Panc1 (cell line): ENCODE data around the gene CACNA1C. TPM values are rescaled to one million over a fixed set of nuclear protein-coding genes. Genes with fewer than 3 reads are reported as not detected.

Experiments
- ATAC-seq: fragments of 200-7000 bp; cut with Tn5 transposase; 2 replicates; pipeline ENCODE4 v1.9.1; 2020; ENCODE audit warnings: mild to moderate bottlenecking, moderate library complexity
- BruUV-seq: library from RNA; stranded (reverse); fragments of 400-500 nt; replicated peaks from 2 replicates; lab custom pipeline; 2021; lab: Mats Ljungman, UMichigan
- CTCF ChIA-PET: fragments of 300-600 bp; sonication (Branson Sonifier 250); formaldehyde crosslinking; loops from one replicate; lab custom pipeline; 2022; ENCODE audit warnings: antibody characterized with exemption; lab: Charles Lee
- POLR2A ChIA-PET: fragments of 300-600 bp; sonication (Branson Sonifier 250); formaldehyde crosslinking; loops from one replicate; lab custom pipeline; 2022; ENCODE audit warnings: antibody characterized with exemption; lab: Charles Lee
- DNase-seq: peaks from one replicate; pipeline ENCODE4 v3.0.0-alpha.2; 2010; ENCODE audit warnings: low read depth, low spot score
- H3K27ac ChIP-seq: 2 replicates; pipeline ENCODE4 v1.5.1; 2011; ENCODE audit warnings: mild to moderate bottlenecking, low read length, inconsistent platforms
- H3K27me3 ChIP-seq: fragments of 200-500 bp; sonication (Bioruptor generic); 2 replicates; pipeline ENCODE4 v1.6.0; 2014; ENCODE audit warnings: low read length, inconsistent platforms; ENCODE audit not compliant: control insufficient read depth, insufficient read depth
- H3K36me3 ChIP-seq: fragments of 200-500 bp; sonication (Bioruptor generic); 2 replicates; pipeline ENCODE4 v1.5.1; 2014; ENCODE audit warnings: inconsistent platforms, mild to moderate bottlenecking, low read length, moderate library complexity; ENCODE audit not compliant: control insufficient read depth, insufficient read depth
- H3K4me1 ChIP-seq: 2 replicates; pipeline ENCODE4 v1.5.1; 2011; ENCODE audit warnings: inconsistent platforms, mild to moderate bottlenecking, low read length, moderate library complexity; ENCODE audit not compliant: control insufficient read depth, insufficient read depth
- H3K4me3 ChIP-seq, 2 experiments: 2 replicates each; pipeline ENCODE4 v1.5.1; 2011 to 2012; ENCODE audit warnings: low read depth in 2 of 2, low read length in 2 of 2, mild to moderate bottlenecking in 2 of 2, inconsistent platforms in 1 of 2, moderate library complexity in 1 of 2
- H3K9me3 ChIP-seq: fragments of 200-500 bp; sonication (Bioruptor generic); 2 replicates; pipeline ENCODE4 v1.5.1; 2014; ENCODE audit warnings: low read depth, mild to moderate bottlenecking, inconsistent platforms, low read length, moderate library complexity; ENCODE audit not compliant: control insufficient read depth, insufficient read depth
- POLR2AphosphoS5 ChIP-seq: IDR thresholded peaks from 2 replicates; pipeline ENCODE4 v1.6.1; 2012; ENCODE audit warnings: mild to moderate bottlenecking, low read depth, low read length, moderate library complexity
- SIN3A ChIP-seq: IDR thresholded peaks from 2 replicates; pipeline ENCODE4 v1.6.1; 2012; ENCODE audit warnings: low read depth, mild to moderate bottlenecking, low read length, moderate library complexity, borderline replicate concordance; ENCODE audit not compliant: insufficient read depth
- TCF7L2 ChIP-seq: IDR thresholded peaks from 2 replicates; pipeline ENCODE4 v1.6.1; 2011; ENCODE audit warnings: mild to moderate bottlenecking, low read depth, low read length, inconsistent platforms
- in situ Hi-C: cut with HindIII; loops from 2 replicates; pipeline ENCODE4 v1.10.0; 2016; ENCODE audit warnings: low sequenced_read_pairs, low pct_unique_long_range_greater_than_20kb
- intact Hi-C: fragments of 100-400 bp; cut with micrococcal nuclease; formaldehyde crosslinking; loops from one replicate; pipeline ENCODE4 v1.10.0; 2022; ENCODE audit not compliant: unreplicated experiment
- total RNA-seq: library from RNA; stranded (reverse); gene quantifications from one replicate; pipeline ENCODE4 v1.2.1, GENCODE V29; 2021; ENCODE audit not compliant: unreplicated experiment
- TF ChIP-seq, protein P1 (sequence below): fragments of 450-650 bp; IDR thresholded peaks from 2 replicates; pipeline ENCODE4 v1.5.1; 2017; ENCODE audit warnings: mild to moderate bottlenecking
- TF ChIP-seq, protein P2 (sequence below), 2 experiments: IDR thresholded peaks; 2 replicates each; pipeline ENCODE4 v1.6.1; 2011 to 2012; ENCODE audit warnings: low read depth in 2 of 2, control low read depth in 1 of 2, low read length in 1 of 2, mild to moderate bottlenecking in 1 of 2, moderate library complexity in 1 of 2; ENCODE audit not compliant: insufficient read depth in 1 of 2

Gene CACNA1C
- total RNA-seq, 1 experiment from 2014 or later = 0.03 TPM

DNA sequence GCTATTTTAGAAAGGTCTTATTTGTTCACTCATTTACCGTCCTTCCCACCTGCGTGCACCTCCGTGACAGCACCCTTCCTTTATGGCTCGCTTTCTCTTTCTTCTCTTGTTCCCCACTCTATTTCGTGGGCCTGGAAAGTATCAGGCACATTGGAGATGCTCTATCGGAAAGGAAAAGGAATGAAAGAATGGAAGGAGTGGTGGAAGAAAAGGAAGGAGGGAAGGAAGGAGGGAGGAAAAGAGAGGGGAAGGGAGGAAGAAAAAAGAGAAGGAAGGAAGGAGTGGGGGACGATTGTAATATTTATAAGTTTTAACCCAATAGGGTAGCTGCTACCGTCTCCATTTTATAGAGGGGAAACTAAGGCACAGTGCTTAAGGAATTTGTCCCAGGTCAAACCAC, 363.4 kb downstream of the CACNA1C start:
- Histone ChIP-seq H3K36me3 (no peaks in the 10 kb centered on the region), H3K27ac (no peak overlapping the region), H3K4me3 (no peak overlapping the region), H3K9me3 (no peaks in the 10 kb centered on the region), H3K4me1 (no peaks in the 10 kb centered on the region), H3K27me3 (no peaks in the 10 kb centered on the region; the same call in 1 of the 2 replicates)
- DNase-seq (no peak), ATAC-seq (no peak)
- BruUV-seq = no TSS peak
- intact Hi-C loops (no loop called here), in situ Hi-C loops (no loop called here)
- POLR2A ChIA-PET = no interaction called here
- CTCF ChIA-PET = interaction anchor here (0.6 kb wide), 1 partner anchor 11 kb away, joined by 3 read pairs; no protein-coding TSS in a partner anchor
- no peak for TF ChIP-seq POLR2AphosphoS5
- no peak for TF ChIP-seq TCF7L2
- TF ChIP-seq, protein P1, sequence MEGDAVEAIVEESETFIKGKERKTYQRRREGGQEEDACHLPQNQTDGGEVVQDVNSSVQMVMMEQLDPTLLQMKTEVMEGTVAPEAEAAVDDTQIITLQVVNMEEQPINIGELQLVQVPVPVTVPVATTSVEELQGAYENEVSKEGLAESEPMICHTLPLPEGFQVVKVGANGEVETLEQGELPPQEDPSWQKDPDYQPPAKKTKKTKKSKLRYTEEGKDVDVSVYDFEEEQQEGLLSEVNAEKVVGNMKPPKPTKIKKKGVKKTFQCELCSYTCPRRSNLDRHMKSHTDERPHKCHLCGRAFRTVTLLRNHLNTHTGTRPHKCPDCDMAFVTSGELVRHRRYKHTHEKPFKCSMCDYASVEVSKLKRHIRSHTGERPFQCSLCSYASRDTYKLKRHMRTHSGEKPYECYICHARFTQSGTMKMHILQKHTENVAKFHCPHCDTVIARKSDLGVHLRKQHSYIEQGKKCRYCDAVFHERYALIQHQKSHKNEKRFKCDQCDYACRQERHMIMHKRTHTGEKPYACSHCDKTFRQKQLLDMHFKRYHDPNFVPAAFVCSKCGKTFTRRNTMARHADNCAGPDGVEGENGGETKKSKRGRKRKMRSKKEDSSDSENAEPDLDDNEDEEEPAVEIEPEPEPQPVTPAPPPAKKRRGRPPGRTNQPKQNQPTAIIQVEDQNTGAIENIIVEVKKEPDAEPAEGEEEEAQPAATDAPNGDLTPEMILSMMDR = no peak
- TF ChIP-seq SIN3A = no peak
- TF ChIP-seq, protein P2, sequence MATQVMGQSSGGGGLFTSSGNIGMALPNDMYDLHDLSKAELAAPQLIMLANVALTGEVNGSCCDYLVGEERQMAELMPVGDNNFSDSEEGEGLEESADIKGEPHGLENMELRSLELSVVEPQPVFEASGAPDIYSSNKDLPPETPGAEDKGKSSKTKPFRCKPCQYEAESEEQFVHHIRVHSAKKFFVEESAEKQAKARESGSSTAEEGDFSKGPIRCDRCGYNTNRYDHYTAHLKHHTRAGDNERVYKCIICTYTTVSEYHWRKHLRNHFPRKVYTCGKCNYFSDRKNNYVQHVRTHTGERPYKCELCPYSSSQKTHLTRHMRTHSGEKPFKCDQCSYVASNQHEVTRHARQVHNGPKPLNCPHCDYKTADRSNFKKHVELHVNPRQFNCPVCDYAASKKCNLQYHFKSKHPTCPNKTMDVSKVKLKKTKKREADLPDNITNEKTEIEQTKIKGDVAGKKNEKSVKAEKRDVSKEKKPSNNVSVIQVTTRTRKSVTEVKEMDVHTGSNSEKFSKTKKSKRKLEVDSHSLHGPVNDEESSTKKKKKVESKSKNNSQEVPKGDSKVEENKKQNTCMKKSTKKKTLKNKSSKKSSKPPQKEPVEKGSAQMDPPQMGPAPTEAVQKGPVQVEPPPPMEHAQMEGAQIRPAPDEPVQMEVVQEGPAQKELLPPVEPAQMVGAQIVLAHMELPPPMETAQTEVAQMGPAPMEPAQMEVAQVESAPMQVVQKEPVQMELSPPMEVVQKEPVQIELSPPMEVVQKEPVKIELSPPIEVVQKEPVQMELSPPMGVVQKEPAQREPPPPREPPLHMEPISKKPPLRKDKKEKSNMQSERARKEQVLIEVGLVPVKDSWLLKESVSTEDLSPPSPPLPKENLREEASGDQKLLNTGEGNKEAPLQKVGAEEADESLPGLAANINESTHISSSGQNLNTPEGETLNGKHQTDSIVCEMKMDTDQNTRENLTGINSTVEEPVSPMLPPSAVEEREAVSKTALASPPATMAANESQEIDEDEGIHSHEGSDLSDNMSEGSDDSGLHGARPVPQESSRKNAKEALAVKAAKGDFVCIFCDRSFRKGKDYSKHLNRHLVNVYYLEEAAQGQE (IDR thresholded peaks at IDR 0.05; ENCODE audit: insufficient read depth in 1 of 2, low read depth in 2 of 2, low read length in 1 of 2) = no peak

- Histone ChIP-seq H3K27ac (no peak overlapping the region), H3K4me3 (no peak overlapping the region), H3K36me3 (no peaks in the 10 kb centered on the region), H3K9me3 (no peaks in the 10 kb centered on the region), H3K27me3 (no peaks in the 10 kb centered on the region; the same call in 1 of the 2 replicates), H3K4me1 (no peaks in the 10 kb centered on the region)
- POLR2A ChIA-PET = no interaction called here
- TF ChIP-seq POLR2AphosphoS5 = no peak
- TF ChIP-seq, protein P2 (IDR thresholded peaks at IDR 0.05; ENCODE audit: insufficient read depth in 1 of 2, low read depth in 2 of 2, low read length in 1 of 2) = no peak
- no TSS peak for BruUV-seq
- CTCF ChIA-PET = no interaction called here
- in situ Hi-C loops = no loop called here
- ATAC-seq (no peak), DNase-seq (no peak)
- intact Hi-C loops = no loop called here
Observed at GRCh38 chr12:2417481-2418160, 364.8 kb downstream of the CACNA1C start.
